Dendritic cell treated with granulocyte-macrophage colony-stimulating factor and Interleukin-4, amounts not matched to agents 40 ng/mL and 50 ng/mL, for 4 days (primary cell): ENCODE measurements around the gene RNF41.

Experiments used
- H3K27ac Mint-ChIP-seq: one replicate; pipeline ENCODE4 v1.8.0; 2022; ENCODE audit warnings: mild to moderate bottlenecking, mixed read lengths
- H3K27me3 Mint-ChIP-seq: one replicate; pipeline ENCODE4 v1.8.0; 2022; ENCODE audit warnings: mild to moderate bottlenecking, mixed read lengths
- H3K36me3 Mint-ChIP-seq: one replicate; pipeline ENCODE4 v1.8.0; 2022; ENCODE audit warnings: low read depth, mixed read lengths
- H3K4me1 Mint-ChIP-seq: one replicate; pipeline ENCODE4 v1.8.0; 2022; ENCODE audit warnings: low read depth, mixed read lengths
- H3K4me3 Mint-ChIP-seq: one replicate; pipeline ENCODE4 v1.8.0; 2022; ENCODE audit warnings: mild to moderate bottlenecking, moderate library complexity, mixed read lengths
- H3K9me3 Mint-ChIP-seq: one replicate; pipeline ENCODE4 v1.8.0; 2022; ENCODE audit warnings: mixed read lengths
- intact Hi-C: fragments of 100-400 bp; cut with micrococcal nuclease; formaldehyde crosslinking; loops from one replicate; pipeline ENCODE4 v1.15.0; 2022

The RNF41 gene

DNA sequence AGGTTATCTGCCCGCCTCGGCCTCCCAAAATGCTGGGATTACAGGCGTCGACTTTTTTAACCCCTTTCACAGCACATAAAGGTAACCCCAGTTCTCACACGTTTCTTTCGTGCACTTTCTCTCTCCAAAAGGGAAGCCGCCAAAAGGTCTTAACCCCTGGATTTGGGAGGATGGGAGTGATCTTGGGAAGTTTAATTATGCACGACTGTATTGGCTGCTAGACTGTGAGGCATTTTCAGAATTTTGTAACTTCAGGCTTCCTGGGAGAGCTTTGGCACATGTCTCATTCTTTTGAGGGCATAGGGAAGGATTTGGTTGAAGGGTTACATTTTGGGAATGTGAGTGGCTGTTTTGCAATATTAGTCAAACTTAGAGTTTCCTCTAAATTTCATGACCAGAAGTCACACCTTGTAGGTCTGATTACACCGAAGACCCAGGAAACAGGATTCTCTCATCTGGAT is 31.0 kb downstream of the RNF41 start:
- Mint-ChIP-seq H3K27ac (peak overlapping the region; percentile 97), H3K4me1 (peaks cover 43% of the 10 kb centered on the region)
- intact Hi-C loops, result loop anchor here (1.0 to 5.0 kb wide), 2 partner anchors 71 to 277 kb away; partner anchors contain the start of gene SPRYD4

DNA sequence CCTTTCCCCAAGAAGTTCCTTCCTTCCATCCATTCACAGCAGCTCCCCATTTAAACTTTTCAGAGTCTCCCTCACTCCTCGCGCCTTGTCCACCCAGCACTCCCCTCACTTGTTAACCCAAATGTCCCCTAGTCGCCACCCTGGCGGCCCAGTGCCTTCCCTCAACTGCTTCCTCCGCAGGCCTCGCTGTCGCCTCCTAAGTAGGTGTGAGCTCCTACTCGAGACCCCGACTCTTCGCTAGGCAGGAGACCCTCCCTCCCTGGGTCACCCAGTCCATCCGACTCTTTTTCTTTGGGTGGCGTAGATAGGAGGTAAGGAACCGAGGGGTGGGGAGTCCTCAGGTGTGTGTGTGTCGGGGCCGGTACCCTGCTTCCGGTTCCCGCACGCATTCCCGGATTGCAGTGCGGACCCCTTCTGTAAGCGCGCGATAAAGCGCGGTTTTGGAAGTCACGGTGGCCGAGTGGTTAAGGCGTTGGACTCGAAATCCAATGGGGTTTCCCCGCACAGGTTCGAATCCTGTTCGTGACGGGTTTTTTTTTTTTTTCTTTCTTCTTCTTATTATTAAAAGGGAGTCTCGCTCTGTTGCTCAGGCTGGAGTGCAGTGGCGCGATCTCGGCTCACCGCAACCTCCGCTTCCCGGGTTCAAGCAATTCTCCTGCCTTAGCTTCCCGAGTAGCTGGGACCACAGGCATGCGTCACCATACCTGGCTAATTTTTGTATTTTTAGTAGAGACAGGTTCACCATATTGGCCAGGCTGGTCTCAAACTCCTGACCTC is 31.6 kb downstream of the RNF41 start:
- peak overlapping the region; percentile 97 for H3K27ac Mint-ChIP-seq
- intact Hi-C loops, result loop anchor here (1.0 to 5.0 kb wide), 4 partner anchors 31 to 277 kb away; partner anchors contain the start of genes MYL6 and SPRYD4
- peaks cover 43% of the 10 kb centered on the region for H3K4me1 Mint-ChIP-seq
- peaks cover 30% of the 10 kb centered on the region for H3K36me3 Mint-ChIP-seq
- no peaks in the 10 kb centered on the region for H3K9me3 Mint-ChIP-seq
- H3K27me3 Mint-ChIP-seq, result no peaks in the 10 kb centered on the region
- peak overlapping the region; percentile 95 for H3K4me3 Mint-ChIP-seq

More for the DNA sequence above, 31.0 kb downstream of the RNF41 start:
- peaks cover 24% of the 10 kb centered on the region for H3K36me3 Mint-ChIP-seq
- no peaks in the 10 kb centered on the region for H3K9me3 Mint-ChIP-seq
- H3K4me3 Mint-ChIP-seq, result peak overlapping the region; percentile 95
- H3K27me3 Mint-ChIP-seq, result no peaks in the 10 kb centered on the region

DNA sequence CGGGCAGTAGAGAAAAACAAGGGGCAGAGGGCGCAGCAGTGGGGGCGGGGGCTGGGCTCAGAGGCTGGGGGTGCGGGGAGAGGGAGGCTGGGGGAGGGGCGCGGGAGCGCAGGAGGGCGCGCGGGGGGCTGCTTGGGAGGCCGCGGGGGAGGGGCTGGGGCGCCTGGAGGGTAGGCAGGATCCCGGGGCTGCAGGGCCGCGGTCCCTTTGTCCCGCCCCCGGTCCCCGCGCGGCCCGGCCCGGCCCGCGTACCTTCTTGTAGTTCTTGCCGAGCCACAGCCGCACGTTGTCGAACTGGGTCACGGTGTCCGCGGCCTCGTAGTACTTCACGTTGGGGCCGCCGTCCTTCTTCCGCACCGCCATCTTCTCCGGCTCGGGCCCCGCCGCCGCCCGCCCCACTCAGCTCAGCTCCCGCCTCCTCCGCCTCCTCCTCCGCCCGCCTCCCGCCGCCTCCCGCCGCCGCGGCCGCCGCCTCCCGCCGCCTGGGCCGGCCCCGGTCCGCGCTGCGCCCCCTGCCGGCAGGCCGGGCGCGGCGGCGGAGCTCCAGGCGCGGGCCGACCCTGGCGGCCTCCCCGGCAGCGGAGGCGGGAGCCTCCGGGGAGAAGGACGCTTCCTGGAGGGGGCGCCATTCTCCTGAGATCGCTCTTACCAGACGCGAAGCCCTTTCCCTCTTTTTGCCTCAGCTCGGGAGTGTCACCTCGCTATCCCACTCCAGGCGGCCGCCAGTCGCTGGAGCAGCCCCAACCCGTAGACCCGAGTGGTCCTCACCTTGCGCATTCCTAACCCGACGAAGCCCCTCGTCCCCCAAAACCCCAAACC is 32.4 kb downstream of the RNF41 start, which contains the start of gene SMARCC2:
Gene SMARCC2 (minus strand): TSS at position 385 of the 819 bp plus-strand sequence. CDS start 22 bp downstream, at position 363.
- Mint-ChIP-seq H3K27me3 (no peaks in the 10 kb centered on the region), H3K4me3 (peak within 1 kb of the TSS; percentile 95), H3K9me3 (no peaks in the 10 kb centered on the region), H3K4me1 (peaks cover 43% of the 10 kb centered on the region), H3K36me3 (peaks cover 38% of the 10 kb centered on the region), H3K27ac (peak within 1 kb of the TSS; percentile 97)
- intact Hi-C loops, result loop anchor here (2.0 kb wide), 2 partner anchors 31 to 63 kb away; partner anchors contain the start of gene MYL6

DNA sequence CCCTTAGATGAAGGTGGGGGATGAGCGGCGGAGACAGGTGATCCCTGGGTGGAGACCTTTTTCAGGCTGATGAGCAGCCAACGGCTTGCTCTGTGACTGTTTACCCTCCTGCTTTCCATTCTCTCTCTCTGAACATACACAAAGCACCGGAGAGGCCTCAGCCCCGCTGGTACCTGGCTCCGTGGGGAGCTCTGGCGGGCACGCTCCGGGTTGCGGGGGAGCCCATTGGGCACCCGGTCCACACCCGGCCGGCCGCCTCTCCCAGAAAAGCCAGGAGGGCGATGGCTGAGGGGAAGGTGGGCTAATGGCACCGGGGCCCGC is 33.0 kb downstream of the RNF41 start:
- no peaks in the 10 kb centered on the region for H3K27me3 Mint-ChIP-seq
- H3K4me1 Mint-ChIP-seq, result peaks cover 43% of the 10 kb centered on the region
- H3K36me3 Mint-ChIP-seq, result peaks cover 44% of the 10 kb centered on the region
- H3K4me3 Mint-ChIP-seq, result peak overlapping the region; percentile 95
- intact Hi-C loops, result loop anchor here (2.0 kb wide), 2 partner anchors 30 to 62 kb away; partner anchors contain the start of gene MYL6
- H3K27ac Mint-ChIP-seq, result peak overlapping the region; percentile 97
- H3K9me3 Mint-ChIP-seq, result no peaks in the 10 kb centered on the region

DNA sequence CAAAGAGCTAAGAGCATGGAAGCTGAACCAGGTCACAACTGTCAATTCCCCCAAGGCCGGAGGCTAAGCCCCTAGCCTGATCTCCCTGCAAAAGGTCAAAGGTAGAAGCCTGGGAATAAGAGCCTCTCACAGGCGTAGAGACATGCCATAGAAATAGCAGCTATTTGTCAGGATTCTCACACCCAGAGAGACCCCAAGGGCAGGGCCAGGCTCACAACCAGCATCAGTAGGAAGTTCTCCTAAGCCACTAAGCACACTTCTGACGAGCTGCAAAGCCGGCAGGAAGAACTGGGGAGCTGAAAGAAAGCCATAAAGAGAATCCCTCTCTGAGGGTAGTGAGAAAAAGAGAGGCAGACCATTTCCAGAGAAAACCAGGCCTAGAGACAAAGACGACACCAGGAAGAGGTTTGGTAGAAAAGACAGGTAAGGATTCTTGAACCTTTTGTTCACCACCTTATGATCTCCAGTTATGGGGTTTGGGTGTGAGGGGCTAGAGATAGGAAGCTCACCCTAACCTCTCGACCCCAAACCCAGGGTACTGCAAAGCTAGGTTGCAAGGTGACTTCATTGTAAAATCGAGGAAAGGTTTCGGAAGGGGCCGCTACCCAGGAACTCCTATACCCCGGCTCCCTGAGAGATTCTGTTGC is 33.5 kb downstream of the RNF41 start:
- Mint-ChIP-seq H3K4me1 (peaks cover 39% of the 10 kb centered on the region), H3K36me3 (peaks cover 46% of the 10 kb centered on the region)

DNA sequence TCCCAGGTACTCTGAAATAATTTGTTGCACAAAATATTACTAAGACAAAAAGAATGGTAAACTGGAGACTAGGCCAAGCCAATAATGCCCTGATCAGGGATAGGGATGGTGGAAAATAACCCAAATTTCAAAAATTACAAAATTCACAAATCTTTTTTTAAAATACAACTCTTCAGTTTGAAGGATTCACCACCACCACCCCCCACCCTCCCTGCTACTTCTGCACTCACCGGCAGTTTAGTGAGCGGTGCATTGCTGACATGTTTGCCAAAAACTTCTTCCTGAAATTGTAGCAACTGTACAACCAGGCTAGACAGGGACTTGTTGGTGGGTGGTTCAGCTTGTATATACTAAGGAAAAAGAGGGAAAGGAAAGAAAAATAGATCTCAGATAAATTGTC is 34.8 kb downstream of the RNF41 start:
- intact Hi-C loops, result no loop called here
- H3K4me1 Mint-ChIP-seq, result peaks cover 44% of the 10 kb centered on the region
- peaks cover 58% of the 10 kb centered on the region for H3K36me3 Mint-ChIP-seq
- H3K27me3 Mint-ChIP-seq, result no peaks in the 10 kb centered on the region
- no peak overlapping the region for H3K27ac Mint-ChIP-seq
- H3K4me3 Mint-ChIP-seq, result no peak overlapping the region
- H3K9me3 Mint-ChIP-seq, result no peaks in the 10 kb centered on the region

More for the DNA sequence above, 33.5 kb downstream of the RNF41 start:
- Mint-ChIP-seq H3K4me3 (peak overlapping the region; percentile 95), H3K27ac (peak overlapping the region; percentile 97), H3K9me3 (no peaks in the 10 kb centered on the region), H3K27me3 (no peaks in the 10 kb centered on the region)
- intact Hi-C loops, result loop anchor here (2.0 kb wide), 2 partner anchors 29 to 61 kb away; partner anchors contain the start of gene MYL6

DNA sequence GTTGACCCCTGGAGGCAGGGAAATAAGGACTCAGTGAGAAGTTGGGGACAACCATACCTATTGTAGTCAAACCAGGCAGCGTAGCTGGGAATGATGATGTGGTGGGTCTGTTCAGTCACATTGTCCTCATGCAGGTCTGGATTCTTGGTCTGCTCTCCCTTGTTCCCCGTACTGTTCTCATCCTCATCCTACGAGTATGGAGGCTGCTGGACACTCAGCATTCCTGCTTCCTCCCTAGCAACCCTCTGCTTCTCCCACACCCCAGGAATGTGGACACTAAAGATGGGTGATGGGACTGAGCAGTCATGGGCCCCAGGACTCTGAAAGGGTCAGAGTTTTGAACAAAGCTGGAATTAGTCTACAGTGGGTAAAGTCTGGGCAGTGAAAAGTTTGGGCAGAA is 43.4 kb downstream of the RNF41 start:
- Mint-ChIP-seq H3K36me3 (peaks cover 98% of the 10 kb centered on the region), H3K4me1 (peaks cover 23% of the 10 kb centered on the region), H3K9me3 (no peaks in the 10 kb centered on the region), H3K27ac (peak overlapping the region; percentile 1), H3K27me3 (no peaks in the 10 kb centered on the region), H3K4me3 (no peak overlapping the region)
- intact Hi-C loops, result no loop called here

DNA sequence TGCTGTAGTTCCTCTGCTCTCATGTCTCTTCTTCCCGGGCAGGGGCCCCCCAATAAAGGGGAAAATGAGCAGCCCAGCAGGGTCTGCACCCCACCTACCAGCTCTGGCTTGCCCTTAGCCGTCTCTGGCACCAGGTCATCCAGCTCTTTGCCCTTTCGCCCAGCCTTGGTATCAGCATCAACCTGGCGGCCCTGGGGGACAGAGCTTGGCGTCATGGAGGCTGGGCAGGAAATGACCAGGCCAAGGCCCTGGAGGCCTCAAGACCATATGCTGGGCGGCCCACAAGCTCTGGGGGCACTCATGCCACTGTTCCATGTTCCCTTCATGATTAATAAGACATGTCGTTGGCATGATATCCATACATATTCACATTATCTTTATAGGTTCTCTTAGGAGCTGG is 48.9 kb downstream of the RNF41 start:
- Mint-ChIP-seq H3K4me1 (no peaks in the 10 kb centered on the region), H3K27me3 (no peaks in the 10 kb centered on the region), H3K36me3 (peaks cover 100% of the 10 kb centered on the region), H3K27ac (no peak overlapping the region), H3K4me3 (no peak overlapping the region), H3K9me3 (no peaks in the 10 kb centered on the region)
- intact Hi-C loops, result no loop called here

DNA sequence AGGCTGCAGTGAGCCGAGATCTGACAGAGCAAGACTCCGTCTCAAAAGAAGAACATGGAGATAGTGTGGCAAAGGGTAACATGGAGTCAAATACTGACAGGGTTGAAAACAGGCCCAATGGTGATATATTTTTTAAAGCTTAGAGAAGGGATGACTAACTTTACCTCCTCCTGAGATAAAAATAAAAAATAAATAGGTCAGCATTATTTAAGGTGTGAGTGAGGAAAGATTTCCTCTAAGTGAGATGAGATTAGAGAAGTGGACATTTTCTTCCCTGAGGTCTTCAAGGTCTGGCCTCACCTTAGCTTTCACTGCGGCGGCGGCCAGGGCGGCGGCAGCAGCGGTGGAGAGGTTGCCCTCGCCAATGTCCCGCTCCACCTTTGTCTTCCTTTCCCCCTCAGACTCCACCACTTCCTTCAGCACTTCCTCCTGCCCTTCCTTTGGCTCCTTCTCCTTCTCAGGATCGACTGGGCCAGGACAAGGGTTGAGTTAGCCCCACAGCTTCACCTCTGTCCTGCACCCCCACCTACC is 52.4 kb downstream of the RNF41 start:
- H3K36me3 Mint-ChIP-seq, result peaks cover 100% of the 10 kb centered on the region
- H3K27me3 Mint-ChIP-seq, result no peaks in the 10 kb centered on the region
- no peaks in the 10 kb centered on the region for H3K4me1 Mint-ChIP-seq
- intact Hi-C loops, result no loop called here
- no peak overlapping the region for H3K27ac Mint-ChIP-seq
- no peaks in the 10 kb centered on the region for H3K9me3 Mint-ChIP-seq
- H3K4me3 Mint-ChIP-seq, result no peak overlapping the region

DNA sequence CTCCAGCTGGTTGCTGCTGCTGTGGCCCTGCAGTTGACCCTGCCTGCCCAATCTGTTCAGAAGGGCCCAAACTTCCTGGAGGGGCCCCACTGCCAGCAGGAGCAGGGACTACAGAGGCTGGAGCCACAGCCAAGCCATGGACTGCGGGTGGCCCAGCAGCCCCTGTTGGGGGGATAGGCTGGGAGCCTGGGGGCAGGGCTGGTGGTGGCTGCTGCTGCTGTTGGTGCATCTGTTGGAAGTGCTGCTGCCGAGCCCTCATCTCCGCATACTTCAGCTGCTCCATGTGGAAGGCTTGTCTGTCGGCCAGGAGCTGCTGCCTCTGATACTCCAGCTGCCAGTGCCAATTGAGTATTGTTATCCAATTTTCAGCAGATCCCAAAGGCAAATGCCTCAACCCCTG is 56.4 kb downstream of the RNF41 start:
- Mint-ChIP-seq H3K4me3 (no peak overlapping the region), H3K36me3 (peaks cover 100% of the 10 kb centered on the region), H3K9me3 (no peaks in the 10 kb centered on the region), H3K4me1 (peaks cover 20% of the 10 kb centered on the region), H3K27ac (no peak overlapping the region), H3K27me3 (no peaks in the 10 kb centered on the region)
- intact Hi-C loops, result no loop called here

DNA sequence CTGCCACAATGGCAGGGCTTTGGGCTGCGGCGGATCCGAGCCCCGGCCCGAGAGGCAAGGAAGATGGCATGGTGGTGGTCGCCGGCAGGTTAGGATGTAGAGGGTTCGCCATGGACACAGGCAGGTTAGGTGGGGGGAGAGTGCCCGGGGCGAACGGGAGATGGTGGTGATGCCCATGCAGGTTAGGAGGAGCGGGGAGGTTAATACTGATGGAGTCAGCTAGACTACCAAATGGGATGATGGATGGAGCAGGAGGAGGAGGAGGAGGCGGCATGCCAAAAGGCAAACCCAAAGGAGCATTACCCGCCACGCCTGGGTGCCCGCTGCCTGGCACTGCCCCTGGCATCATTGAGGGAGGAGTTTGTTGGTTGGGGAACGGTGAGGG is 57.4 kb downstream of the RNF41 start:
- H3K36me3 Mint-ChIP-seq, result peaks cover 100% of the 10 kb centered on the region
- no peak overlapping the region for H3K4me3 Mint-ChIP-seq
- H3K27me3 Mint-ChIP-seq, result no peaks in the 10 kb centered on the region
- no peak overlapping the region for H3K27ac Mint-ChIP-seq
- intact Hi-C loops, result no loop called here
- peaks cover 31% of the 10 kb centered on the region for H3K4me1 Mint-ChIP-seq
- no peaks in the 10 kb centered on the region for H3K9me3 Mint-ChIP-seq

DNA sequence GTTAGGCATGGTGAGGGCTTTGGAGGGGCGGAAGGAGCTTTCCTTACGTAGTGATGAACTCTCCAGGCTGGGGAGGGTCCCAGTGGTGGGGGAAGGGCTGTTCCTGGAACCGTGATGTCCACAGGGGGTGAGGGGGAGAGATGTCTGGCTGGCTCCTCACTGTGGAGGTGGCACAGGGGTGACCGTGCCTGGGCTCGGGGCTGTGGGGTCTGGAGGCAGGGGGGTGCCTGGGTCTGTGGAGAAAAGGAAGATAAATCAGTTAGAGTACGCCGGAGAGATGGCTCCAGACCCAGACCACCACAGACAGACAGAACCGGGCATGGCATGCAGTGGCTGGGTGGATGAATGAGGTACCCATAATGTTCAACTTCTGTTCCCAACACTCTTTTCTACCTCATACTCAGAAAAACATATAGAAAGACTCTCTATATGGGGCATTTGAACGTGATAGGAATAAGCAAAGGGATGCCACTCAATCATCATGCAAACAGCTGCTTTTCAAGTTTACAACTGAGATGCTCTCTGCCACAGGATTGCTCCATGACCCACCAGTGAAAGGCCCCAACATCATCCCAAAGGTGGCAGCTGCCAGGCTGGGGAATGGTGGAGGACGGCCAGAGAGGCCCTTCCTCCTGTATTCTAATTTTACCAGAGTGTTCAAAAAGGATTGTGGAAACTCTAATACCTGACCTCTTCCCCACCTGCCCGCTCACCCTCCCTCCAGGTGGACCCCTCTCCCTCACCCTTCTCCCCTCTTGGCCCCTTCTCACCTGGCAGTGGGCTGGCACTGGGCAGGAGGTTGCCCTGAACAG is 58.0 kb downstream of the RNF41 start:
- Mint-ChIP-seq H3K36me3 (peaks cover 100% of the 10 kb centered on the region), H3K27me3 (no peaks in the 10 kb centered on the region), H3K9me3 (no peaks in the 10 kb centered on the region), H3K4me3 (no peak overlapping the region), H3K4me1 (peaks cover 37% of the 10 kb centered on the region), H3K27ac (peak overlapping the region; percentile 23)
- intact Hi-C loops, result no loop called here
